Prostate gland (tissue), 2 donors: ENCODE measurements around the gene NR3C1. TPM values are rescaled to one million over a fixed set of nuclear protein-coding genes. Genes with fewer than 3 reads are reported as not detected.

Source experiments
- DNase-seq: peaks from one replicate; pipeline ENCODE4 v3.0.0-alpha.2; 2019; ENCODE audit warnings: low spot score
- H3K27ac ChIP-seq, 2 donors: fragments of 200-600 bp; sonication (generic); 2 replicates each; pipeline ENCODE4 v1.5.1; 2017 to 2019
- H3K27me3 ChIP-seq: fragments of 200-600 bp; sonication (generic); replicated peaks from 2 replicates; pipeline ENCODE4 v1.5.1; 2019; ENCODE audit not compliant: insufficient read depth
- H3K36me3 ChIP-seq, 2 donors: fragments of 200-600 bp; sonication (generic); 1 replicate in 1 of 2; 2 replicates in 1 of 2; pipeline versions ENCODE4 v1.5.1 to v1.8.1; 2017 to 2019
- H3K4me1 ChIP-seq: fragments of 200-600 bp; sonication (generic); replicated peaks from 2 replicates; pipeline ENCODE4 v1.5.1; 2019
- H3K4me3 ChIP-seq, 2 donors: fragments of 200-600 bp; sonication (generic); 2 replicates each; pipeline ENCODE4 v1.5.1; 2017 to 2019
- H3K9me3 ChIP-seq: fragments of 200-600 bp; sonication (generic); 2 replicates; pipeline ENCODE4 v1.5.1; 2017
- CTCF ChIP-seq, 4 experiments: fragments of 200-600 bp in 2 of 4; fragments of 450-650 bp in 2 of 4; sonication (generic) in 2 of 4; IDR thresholded peaks; 1 replicate in 3 of 4; 2 replicates in 1 of 4; pipeline ENCODE4 v1.5.1; 2016 to 2019; ENCODE audit warnings: antibody characterized with exemption in 4 of 4, mild to moderate bottlenecking in 2 of 4, moderate library complexity in 2 of 4
- POLR2A ChIP-seq: fragments of 450-650 bp; IDR thresholded peaks from one replicate; pipeline ENCODE4 v1.6.1; 2016; ENCODE audit warnings: antibody characterized with exemption, mild to moderate bottlenecking
- POLR2AphosphoS5 ChIP-seq: sonication (generic); formaldehyde crosslinking; IDR thresholded peaks from one replicate; pipeline ENCODE4 v1.6.1; 2017; ENCODE audit warnings: antibody characterized with exemption
- WGBS: methylation state at CpG from one replicate; pipeline ENCODE4 v1.1.5; 2018; 5-methylcytosine and 5-hydroxymethylcytosine counted together
- intact Hi-C: fragments of 100-400 bp; cut with DNase I; formaldehyde crosslinking; loops from one replicate; pipeline ENCODE4 v1.14.2; 2022
- total RNA-seq, 2 donors: library from RNA; depleted of rRNA; stranded (reverse); fragments of >200 nt; gene quantifications; one replicate each; pipeline ENCODE4 v1.1.0, GENCODE V29; 2016

The NR3C1 gene
- total RNA-seq, 2 donors from 2014 or later = 42.4 to 55.5 TPM

DNA sequence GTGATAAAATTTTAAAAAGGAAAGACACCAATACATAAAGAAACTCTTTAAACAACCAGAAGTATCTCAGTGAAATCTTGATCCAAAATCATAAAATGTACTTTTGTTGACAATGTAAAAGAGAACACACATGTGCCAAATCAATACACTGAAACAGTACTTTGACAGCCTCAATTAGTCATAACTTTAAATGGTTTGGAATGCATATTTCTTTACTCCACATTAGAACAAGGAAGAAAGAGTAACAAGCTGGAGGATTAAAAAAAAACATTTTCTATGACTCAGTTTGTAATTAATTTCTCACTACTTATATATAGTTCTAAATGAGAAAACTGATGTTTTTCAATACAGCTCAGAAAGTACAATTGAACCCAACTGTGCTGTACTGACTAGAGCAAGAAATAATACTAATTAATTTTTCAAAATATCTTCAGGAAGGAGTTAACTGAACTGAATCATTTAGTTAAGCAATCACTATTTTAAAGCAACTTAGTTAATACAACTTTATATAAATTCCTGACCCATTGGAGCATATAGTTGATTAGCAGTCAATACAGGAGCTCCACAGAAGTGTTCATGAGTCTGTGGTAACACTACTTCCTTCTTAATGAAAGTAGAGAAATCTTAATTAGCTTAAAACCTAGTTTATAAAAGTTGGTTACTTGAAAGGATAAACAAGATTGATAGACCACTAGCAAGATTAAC is 101.0 kb downstream of the NR3C1 start:
- no peaks in the 10 kb centered on the region for H3K27me3 ChIP-seq
- no peaks in the 10 kb centered on the region for H3K9me3 ChIP-seq
- intact Hi-C loops = no loop called here
- DNase-seq = no peak
- H3K4me1 ChIP-seq = no peaks in the 10 kb centered on the region
- H3K27ac ChIP-seq = no peak overlapping the region
- H3K4me3 ChIP-seq = no peak overlapping the region
- H3K36me3 ChIP-seq = no peaks in the 10 kb centered on the region
- TF ChIP-seq POLR2AphosphoS5 = no peak
- no peak for TF ChIP-seq POLR2A
- TF ChIP-seq CTCF (IDR thresholded peaks at IDR 0.05) = no peak

DNA sequence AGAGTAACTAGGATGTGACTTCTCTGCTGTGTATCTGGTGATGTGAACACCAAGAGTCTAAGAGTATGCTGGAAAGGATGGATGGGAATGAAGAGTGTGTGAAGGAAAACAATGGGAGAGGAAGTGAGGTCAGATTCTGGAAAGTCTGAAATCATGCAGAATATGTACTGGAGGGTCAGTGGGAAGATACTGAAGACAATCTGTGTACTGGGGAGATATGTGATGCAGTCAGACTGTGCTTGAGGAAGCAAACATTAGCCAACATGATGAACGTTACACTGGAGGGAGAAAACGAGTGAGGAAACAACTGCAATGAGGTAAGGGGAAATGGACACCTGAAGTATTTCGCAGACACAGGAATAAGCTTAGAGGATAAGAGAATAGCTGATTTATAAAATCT is 105.7 kb downstream of the NR3C1 start:
- Histone ChIP-seq H3K27me3 (no peaks in the 10 kb centered on the region), H3K4me1 (no peaks in the 10 kb centered on the region), H3K36me3 (no peaks in the 10 kb centered on the region), H3K4me3 (no peak overlapping the region), H3K27ac (no peak overlapping the region), H3K9me3 (no peaks in the 10 kb centered on the region)
- intact Hi-C loops = no loop called here
- TF ChIP-seq POLR2A (no peak), POLR2AphosphoS5 (no peak), CTCF (IDR thresholded peaks at IDR 0.05) (no peak)
- 88% methylated on average over 3 of the region's 3 CpGs for WGBS
- no peak for DNase-seq

DNA sequence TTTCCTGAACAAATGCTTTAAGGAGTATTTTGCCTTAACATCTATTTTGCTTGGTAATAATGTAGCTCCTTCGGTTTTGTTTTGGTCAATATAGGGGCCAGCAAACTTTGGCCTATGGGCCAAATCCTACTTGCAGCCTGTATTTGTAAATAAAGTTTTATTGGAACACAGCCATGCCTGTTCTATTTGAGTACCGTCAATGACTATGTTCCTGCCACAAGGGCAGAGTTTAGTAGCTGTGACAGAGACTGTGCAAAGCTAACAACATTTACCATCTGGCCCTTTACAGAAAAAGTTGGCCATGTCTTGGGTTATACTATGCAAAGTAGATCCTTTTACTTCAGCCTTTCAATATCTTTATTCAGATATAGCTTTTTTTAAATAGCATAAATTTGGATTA is 113.4 kb downstream of the NR3C1 start:
- WGBS = 90% methylated on average over 2 of the region's 2 CpGs
- TF ChIP-seq CTCF (IDR thresholded peaks at IDR 0.05) (no peak), POLR2AphosphoS5 (no peak), POLR2A (no peak)

GRCh38 chr5:143284521-143284920 is 119.0 kb downstream of the NR3C1 start:
- no peaks in the 10 kb centered on the region for H3K4me1 ChIP-seq
- 96% methylated on average over 3 of the region's 3 CpGs for WGBS
- DNase-seq = no peak
- TF ChIP-seq CTCF (IDR thresholded peaks at IDR 0.05) (no peak), POLR2AphosphoS5 (no peak), POLR2A (no peak)
- no peaks in the 10 kb centered on the region for H3K9me3 ChIP-seq
- H3K27me3 ChIP-seq = no peaks in the 10 kb centered on the region
- no peak overlapping the region for H3K4me3 ChIP-seq
- H3K27ac ChIP-seq = no peak overlapping the region
- intact Hi-C loops = no loop called here
- H3K36me3 ChIP-seq = no peaks in the 10 kb centered on the region

More for the DNA sequence above, 113.4 kb downstream of the NR3C1 start:
- Histone ChIP-seq H3K9me3 (no peaks in the 10 kb centered on the region), H3K27me3 (no peaks in the 10 kb centered on the region), H3K36me3 (no peaks in the 10 kb centered on the region), H3K4me1 (no peaks in the 10 kb centered on the region), H3K27ac (no peak overlapping the region), H3K4me3 (no peak overlapping the region)
- intact Hi-C loops = no loop called here
- no peak for DNase-seq

DNA sequence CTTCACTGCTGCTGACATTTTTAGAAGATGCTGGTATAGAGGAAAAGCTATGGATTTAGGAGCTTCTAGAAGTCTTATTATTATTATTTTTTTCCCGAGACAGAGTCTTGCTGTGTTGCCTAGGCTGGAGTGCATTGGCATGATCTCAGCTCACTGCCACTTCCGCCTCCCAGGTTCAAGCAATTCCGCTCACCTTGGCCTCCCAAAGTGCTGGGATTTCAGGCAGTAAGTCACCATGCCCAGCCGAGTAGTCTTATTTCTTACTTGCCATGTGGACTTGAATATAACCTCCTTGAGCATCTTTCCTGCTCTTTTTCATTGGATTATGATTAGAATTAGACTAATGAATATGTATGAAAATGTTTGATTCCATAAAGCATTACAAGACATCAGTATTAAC is 119.5 kb downstream of the NR3C1 start:
- WGBS = 94% methylated on average over 4 of the region's 4 CpGs
- no peak for DNase-seq
- no peaks in the 10 kb centered on the region for H3K4me1 ChIP-seq
- intact Hi-C loops = no loop called here
- H3K27me3 ChIP-seq = no peaks in the 10 kb centered on the region
- H3K36me3 ChIP-seq = no peaks in the 10 kb centered on the region
- H3K27ac ChIP-seq = no peak overlapping the region
- no peak for TF ChIP-seq CTCF (IDR thresholded peaks at IDR 0.05)
- TF ChIP-seq POLR2A = no peak
- TF ChIP-seq POLR2AphosphoS5 = no peak
- H3K9me3 ChIP-seq = no peaks in the 10 kb centered on the region
- no peak overlapping the region for H3K4me3 ChIP-seq
